SK-N-SH (cell line): ENCODE results near the gene NECTIN2. TPM values are rescaled to one million over a fixed set of nuclear protein-coding genes. Genes with fewer than 3 reads are reported as not detected.
A peak's percentile ranks its signal among the peaks of the same experiment; 100 is the strongest.

ENCODE experiments used
- CTCF ChIA-PET: fragments of 300-600, 350-600 bp; formaldehyde crosslinking; extraction: SDS; loops from one replicate; lab custom pipeline; 2021; lab: Yijun Ruan, JAX
- POLR2A ChIA-PET: fragments of 350-600 bp; sonication (Branson Sonifier 250); formaldehyde crosslinking; extraction: SDS; loops from one replicate; lab custom pipeline; 2020; ENCODE audit warnings: antibody characterized with exemption, inconsistent platforms; lab: Yijun Ruan, JAX
- DNase-seq: peaks from one replicate; pipeline ENCODE4 v3.0.0; 2012
- H2AFZ ChIP-seq: fragments of 200-600 bp; sonication (generic); 2 replicates; pipeline ENCODE4 v1.8.1; 2016; ENCODE audit warnings: antibody characterized with exemption, mild to moderate bottlenecking, low read depth
- H3F3A ChIP-seq: fragments of 200-600 bp; sonication (generic); replicated peaks from 2 replicates; pipeline ENCODE3; 2016; ENCODE audit warnings: antibody characterized with exemption, mild to moderate bottlenecking; ENCODE audit not compliant: insufficient read depth
- H3K27ac ChIP-seq, 2 experiments: fragments of 200-500 bp in 1 of 2; fragments of 200-600 bp in 1 of 2; sonication (Bioruptor generic) in 1 of 2; sonication (generic), shearing (Covaris generic) in 1 of 2; 2 replicates each; pipeline versions ENCODE4 v1.5.1 to v1.6.1; 2014 to 2016; ENCODE audit warnings: low read depth in 2 of 2, inconsistent platforms in 1 of 2, low read length in 1 of 2, mild to moderate bottlenecking in 1 of 2, mixed read lengths in 1 of 2
- H3K27me3 ChIP-seq: fragments of 200-600 bp; sonication (generic), shearing (Covaris generic); 2 replicates; pipeline ENCODE4 v1.6.1; 2016; ENCODE audit warnings: mixed run types; ENCODE audit not compliant: insufficient read depth
- H3K36me3 ChIP-seq, 2 experiments: fragments of 200-500 bp in 1 of 2; fragments of 200-600 bp in 1 of 2; sonication (Bioruptor generic) in 1 of 2; sonication (generic) in 1 of 2; replicated peaks in 1 of 2; 2 replicates each; pipeline versions ENCODE3 to v1.5.1; 2014 to 2016; ENCODE audit warnings: low read length in 1 of 2, mild to moderate bottlenecking in 1 of 2; ENCODE audit not compliant: insufficient read depth in 2 of 2, control insufficient read depth in 1 of 2
- H3K4me1 ChIP-seq, 2 experiments: fragments of 200-500 bp in 1 of 2; fragments of 200-600 bp in 1 of 2; sonication (Bioruptor generic) in 1 of 2; sonication (generic), shearing (Covaris generic) in 1 of 2; 2 replicates each; pipeline versions ENCODE4 v1.5.1 to v1.6.1; 2014 to 2016; ENCODE audit warnings: low read depth in 1 of 2, low read length in 1 of 2, mixed run types in 1 of 2; ENCODE audit not compliant: insufficient read depth in 2 of 2, control insufficient read depth in 1 of 2
- H3K4me2 ChIP-seq: fragments of 200-600 bp; sonication (generic), shearing (Covaris generic); 2 replicates; pipeline ENCODE4 v1.6.1; 2017; ENCODE audit warnings: mixed run types
- H3K4me3 ChIP-seq, 2 experiments: fragments of 200-500 bp in 1 of 2; fragments of 200-600 bp in 1 of 2; sonication (Bioruptor generic) in 1 of 2; sonication (generic), shearing (Covaris generic) in 1 of 2; 2 replicates each; pipeline versions ENCODE4 v1.5.1 to v1.8.1; 2014 to 2016; ENCODE audit warnings: low read depth in 2 of 2, inconsistent platforms in 1 of 2, low read length in 1 of 2, mild to moderate bottlenecking in 1 of 2, mixed read lengths in 1 of 2, moderate library complexity in 1 of 2
- H3K79me2 ChIP-seq: fragments of 200-600 bp; sonication (generic); 2 replicates; pipeline ENCODE4 v1.8.1; 2017; ENCODE audit warnings: mild to moderate bottlenecking; ENCODE audit not compliant: insufficient read depth
- H3K9ac ChIP-seq: fragments of 200-600 bp; sonication (generic); 2 replicates; pipeline ENCODE4 v1.6.1; 2017; ENCODE audit warnings: mixed run types
- H3K9me2 ChIP-seq: fragments of 200-600 bp; sonication (generic); 2 replicates; pipeline ENCODE4 v1.6.1; 2017; ENCODE audit warnings: mixed run types
- H3K9me3 ChIP-seq: fragments of 200-600 bp; sonication (generic); 2 replicates; pipeline ENCODE4 v1.6.1; 2017; ENCODE audit warnings: mixed run types, mild to moderate bottlenecking, moderate library complexity
- H4K20me1 ChIP-seq: fragments of 200-600 bp; sonication (generic); 2 replicates; pipeline ENCODE4 v1.6.1; 2017; ENCODE audit warnings: mild to moderate bottlenecking, mixed run types; ENCODE audit not compliant: insufficient read depth
- EP300 ChIP-seq, 2 experiments: IDR thresholded peaks; 2 replicates each; pipeline versions ENCODE4 v1.4.0 to v1.6.1; 2012; ENCODE audit warnings: borderline replicate concordance in 1 of 2, low read depth in 1 of 2, low read length in 1 of 2
- EZH2phosphoT487 ChIP-seq: fragments of 200-600 bp; sonication (generic); IDR thresholded peaks from 2 replicates; pipeline ENCODE4 v1.6.1; 2017; ENCODE audit warnings: low read depth, mixed run types, mild to moderate bottlenecking, antibody characterized with exemption, moderate library complexity, borderline replicate concordance
- FOSL2 ChIP-seq: IDR thresholded peaks from 2 replicates; pipeline ENCODE4 v1.4.0; 2012; ENCODE audit warnings: low read depth, mild to moderate bottlenecking, moderate library complexity, borderline replicate concordance
- FOXJ3 ChIP-seq: sonication (generic); formaldehyde crosslinking; IDR thresholded peaks from 2 replicates; pipeline ENCODE4 v1.5.1; 2020; ENCODE audit warnings: mild to moderate bottlenecking, missing genetic modification reagents
- FOXM1 ChIP-seq: IDR thresholded peaks from 2 replicates; pipeline ENCODE4 v1.4.0; 2012; ENCODE audit warnings: low read depth, mild to moderate bottlenecking
- GABPA ChIP-seq: IDR thresholded peaks from 2 replicates; pipeline ENCODE4 v1.4.0; 2012; ENCODE audit warnings: low read depth, mild to moderate bottlenecking
- GATA2 ChIP-seq: sonication (generic); formaldehyde crosslinking; IDR thresholded peaks from 2 replicates; pipeline ENCODE4 v1.5.0; 2020; ENCODE audit warnings: mild to moderate bottlenecking, missing genetic modification reagents
- JUND ChIP-seq: IDR thresholded peaks from 2 replicates; pipeline ENCODE4 v1.4.0; 2012
- MXI1 ChIP-seq: IDR thresholded peaks from 2 replicates; pipeline ENCODE4 v1.6.1; 2012; ENCODE audit warnings: mild to moderate bottlenecking, low read depth, low read length, improper control_type of control experiment
- NFIC ChIP-seq: IDR thresholded peaks from 2 replicates; pipeline ENCODE4 v1.4.0; 2012; ENCODE audit warnings: borderline replicate concordance
- NRF1 ChIP-seq: IDR thresholded peaks from 2 replicates; pipeline ENCODE4 v1.6.1; 2012; ENCODE audit warnings: low read depth, mild to moderate bottlenecking, low read length
- POLR2AphosphoS5 ChIP-seq: IDR thresholded peaks from 2 replicates; pipeline ENCODE4 v1.6.1; 2012; ENCODE audit warnings: low read depth, low read length
- RAD21 ChIP-seq: IDR thresholded peaks from 2 replicates; pipeline ENCODE4 v1.6.1; 2012; ENCODE audit warnings: mild to moderate bottlenecking, low read length
- RCOR1 ChIP-seq: fragments of 150-350 bp; IDR thresholded peaks from 2 replicates; pipeline ENCODE4 v1.6.1; 2017; ENCODE audit warnings: antibody characterized with exemption, low read length
- RFX5 ChIP-seq: IDR thresholded peaks from 2 replicates; pipeline ENCODE4 v1.6.1; 2012; ENCODE audit warnings: mild to moderate bottlenecking, improper control_type of control experiment, low read length
- RXRA ChIP-seq: IDR thresholded peaks from 2 replicates; pipeline ENCODE4 v1.4.0; 2012; ENCODE audit warnings: low read depth, mild to moderate bottlenecking, borderline replicate concordance
- SMC3 ChIP-seq: IDR thresholded peaks from 2 replicates; pipeline ENCODE4 v1.6.1; 2012; ENCODE audit warnings: low read depth, low read length, improper control_type of control experiment
- TAF1 ChIP-seq: IDR thresholded peaks from 2 replicates; pipeline ENCODE4 v1.6.1; 2012; ENCODE audit warnings: low read depth, mild to moderate bottlenecking, low read length, moderate library complexity, borderline replicate concordance
- YY1 ChIP-seq: IDR thresholded peaks from 2 replicates; pipeline ENCODE4 v1.4.0; 2012; ENCODE audit warnings: low read depth, mild to moderate bottlenecking
- WGBS: methylation state at CpG from one replicate; pipeline ENCODE4 v1.1.6; 2017; ENCODE audit warnings: low lambda C conversion rate; 5-methylcytosine and 5-hydroxymethylcytosine counted together
- polyA plus RNA-seq, 3 experiments: library from polyadenylated mRNA; depleted of rRNA; stranded (reverse); fragments of >200 nt; gene quantifications; 2 replicates each; pipeline ENCODE4 v1.2.3, GENCODE V29; 2012
- TF ChIP-seq, protein P1 (sequence below): fragments of 150-350 bp; IDR thresholded peaks from 2 replicates; pipeline ENCODE4 v1.6.1; 2017; ENCODE audit warnings: antibody characterized with exemption, low read length, low read depth, borderline replicate concordance
- TF ChIP-seq, protein P2 (sequence below): IDR thresholded peaks from 2 replicates; pipeline ENCODE4; 2012
- TF ChIP-seq, protein P3 (sequence below): IDR thresholded peaks from 2 replicates; pipeline ENCODE4 v1.4.0; 2012; ENCODE audit warnings: low read depth
- TF ChIP-seq, protein P4 (sequence below): fragments of 150-350 bp; IDR thresholded peaks from 2 replicates; pipeline ENCODE4 v1.6.1; 2016; ENCODE audit warnings: mild to moderate bottlenecking, low read depth, low read length

The NECTIN2 gene
- polyA plus RNA-seq, 1 of the 3 experiments (the other 2 are of a cell fraction) = 121 TPM

DNA sequence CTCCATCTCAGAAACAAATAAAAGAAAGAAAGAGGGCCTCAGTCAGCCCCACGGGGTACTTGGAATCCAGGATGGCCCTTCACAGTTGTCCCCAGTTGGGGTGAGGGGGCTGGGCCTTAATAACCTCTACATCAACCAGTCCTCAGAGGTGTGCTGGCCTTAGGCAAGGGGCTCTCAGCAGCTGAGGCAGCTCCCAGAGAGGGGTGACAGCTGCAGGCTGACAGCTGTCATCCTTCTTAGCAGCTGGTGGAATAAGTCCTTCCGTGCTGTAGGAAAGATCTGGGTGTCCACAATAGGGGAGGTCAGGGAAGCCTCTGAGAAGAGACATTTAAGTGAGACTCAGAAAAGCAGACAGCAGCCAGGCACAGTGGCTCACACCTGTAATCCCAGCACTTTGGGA, 29.8 kb upstream of the NECTIN2 start:
- H3K9me2 ChIP-seq = no peaks in the 10 kb centered on the region
- H3K9me3 ChIP-seq = no peaks in the 10 kb centered on the region
- no peaks in the 10 kb centered on the region for H3K79me2 ChIP-seq
- 70% methylated on average over 2 of the region's 2 CpGs for WGBS
- no peak for TF ChIP-seq GABPA
- no peak for TF ChIP-seq YY1
- no peak for TF ChIP-seq TAF1
- TF ChIP-seq RCOR1 = no peak
- TF ChIP-seq RAD21 = no peak
- TF ChIP-seq MXI1 = no peak
- TF ChIP-seq GATA2 (CRISPR knock-in tag) = no peak
- no peak for TF ChIP-seq SMC3
- TF ChIP-seq NFIC = no peak
- no peak for TF ChIP-seq RFX5
- TF ChIP-seq RXRA = no peak
- TF ChIP-seq, protein P1, sequence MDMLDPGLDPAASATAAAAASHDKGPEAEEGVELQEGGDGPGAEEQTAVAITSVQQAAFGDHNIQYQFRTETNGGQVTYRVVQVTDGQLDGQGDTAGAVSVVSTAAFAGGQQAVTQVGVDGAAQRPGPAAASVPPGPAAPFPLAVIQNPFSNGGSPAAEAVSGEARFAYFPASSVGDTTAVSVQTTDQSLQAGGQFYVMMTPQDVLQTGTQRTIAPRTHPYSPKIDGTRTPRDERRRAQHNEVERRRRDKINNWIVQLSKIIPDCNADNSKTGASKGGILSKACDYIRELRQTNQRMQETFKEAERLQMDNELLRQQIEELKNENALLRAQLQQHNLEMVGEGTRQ = no peak
- TF ChIP-seq, protein P2, sequence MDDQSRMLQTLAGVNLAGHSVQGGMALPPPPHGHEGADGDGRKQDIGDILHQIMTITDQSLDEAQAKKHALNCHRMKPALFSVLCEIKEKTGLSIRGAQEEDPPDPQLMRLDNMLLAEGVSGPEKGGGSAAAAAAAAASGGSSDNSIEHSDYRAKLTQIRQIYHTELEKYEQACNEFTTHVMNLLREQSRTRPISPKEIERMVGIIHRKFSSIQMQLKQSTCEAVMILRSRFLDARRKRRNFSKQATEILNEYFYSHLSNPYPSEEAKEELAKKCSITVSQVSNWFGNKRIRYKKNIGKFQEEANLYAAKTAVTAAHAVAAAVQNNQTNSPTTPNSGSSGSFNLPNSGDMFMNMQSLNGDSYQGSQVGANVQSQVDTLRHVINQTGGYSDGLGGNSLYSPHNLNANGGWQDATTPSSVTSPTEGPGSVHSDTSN = no peak
- no peak for TF ChIP-seq FOXM1
- no peak for TF ChIP-seq NRF1
- TF ChIP-seq POLR2AphosphoS5 = no peak
- no peak for TF ChIP-seq JUND
- TF ChIP-seq EP300 (IDR thresholded peaks at IDR 0.05; ENCODE audit: borderline replicate concordance in 1 of 2, low read depth in 1 of 2, low read length in 1 of 2) = no peak
- no peaks in the 10 kb centered on the region for H3F3A ChIP-seq
- POLR2A ChIA-PET = no interaction called here
- H3K36me3 ChIP-seq = no peaks in the 10 kb centered on the region
- H3K27ac ChIP-seq = no peak overlapping the region
- H3K4me1 ChIP-seq = no peaks in the 10 kb centered on the region
- no peak overlapping the region for H3K4me3 ChIP-seq
- peak; percentile 16 for DNase-seq
- H3K9ac ChIP-seq = no peak overlapping the region
- H3K4me2 ChIP-seq = no peak overlapping the region
- H4K20me1 ChIP-seq = no peaks in the 10 kb centered on the region
- CTCF ChIA-PET = no interaction called here
- no peaks in the 10 kb centered on the region; the same call in 1 of the 2 replicates for H3K27me3 ChIP-seq
- H2AFZ ChIP-seq = no peak overlapping the region

DNA sequence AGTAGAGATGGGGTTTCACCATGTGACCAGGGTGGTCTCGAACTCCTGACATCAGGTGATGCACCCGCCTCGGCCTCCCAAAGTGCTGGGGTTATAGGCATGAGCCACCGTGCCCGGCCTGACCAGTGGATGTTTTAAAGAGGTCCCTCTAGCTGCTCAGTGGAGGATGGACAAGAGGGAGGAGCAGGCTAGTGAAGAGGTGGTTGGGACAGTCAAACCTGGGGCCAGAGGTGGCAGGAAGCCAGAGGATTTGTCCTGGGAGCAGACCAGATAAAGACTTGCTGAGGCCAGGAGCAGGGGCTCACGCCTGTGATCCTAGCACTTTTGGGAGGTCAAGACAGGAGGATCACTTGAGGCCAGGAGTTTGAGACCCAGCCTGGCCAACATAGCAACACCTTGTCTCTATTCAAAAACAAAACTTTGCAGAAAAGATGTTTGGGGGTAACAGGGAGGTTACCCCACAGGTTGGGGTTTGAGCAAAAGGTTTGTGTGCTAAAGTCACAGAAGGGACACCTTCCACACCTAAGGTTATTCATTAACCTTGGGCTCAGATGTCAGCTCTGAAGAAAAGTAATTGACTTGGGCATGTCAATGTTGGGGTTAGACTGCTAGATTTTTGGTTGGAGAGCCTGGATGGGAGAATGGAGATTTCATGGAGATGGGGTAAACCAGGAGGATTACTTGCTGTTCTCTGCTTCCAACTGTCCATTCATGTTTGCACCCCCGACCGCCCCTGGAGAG, 28.2 kb upstream of the NECTIN2 start:
- no peak for DNase-seq
- H3K79me2 ChIP-seq = no peaks in the 10 kb centered on the region
- H3K9ac ChIP-seq = no peak overlapping the region
- no peaks in the 10 kb centered on the region for H3F3A ChIP-seq
- no peaks in the 10 kb centered on the region for H3K9me2 ChIP-seq
- H3K4me1 ChIP-seq = no peaks in the 10 kb centered on the region
- H3K4me2 ChIP-seq = no peak overlapping the region
- 44% methylated on average over 8 of the region's 8 CpGs for WGBS
- CTCF ChIA-PET = interaction anchor here (0.6 to 1.5 kb wide), 6 partner anchors 10 to 33 kb away, joined by 3 to 4 read pairs (median 3); no protein-coding TSS in a partner anchor
- H4K20me1 ChIP-seq = no peaks in the 10 kb centered on the region
- POLR2A ChIA-PET = no interaction called here
- H3K27ac ChIP-seq = no peak overlapping the region
- no peaks in the 10 kb centered on the region for H3K9me3 ChIP-seq
- no peak overlapping the region for H3K4me3 ChIP-seq
- no peak overlapping the region for H2AFZ ChIP-seq
- H3K36me3 ChIP-seq = no peaks in the 10 kb centered on the region
- peaks cover 14% of the 10 kb centered on the region; the same call in 1 of the 2 replicates for H3K27me3 ChIP-seq
- TF ChIP-seq JUND (no peak), FOXM1 (no peak), FOSL2 (no peak), FOXJ3 (CRISPR knock-in tag) (no peak), YY1 (no peak), RAD21 (no peak), RCOR1 (no peak), EZH2phosphoT487 (no peak)
- TF ChIP-seq, protein P1 = no peak
- TF ChIP-seq, protein P3, sequence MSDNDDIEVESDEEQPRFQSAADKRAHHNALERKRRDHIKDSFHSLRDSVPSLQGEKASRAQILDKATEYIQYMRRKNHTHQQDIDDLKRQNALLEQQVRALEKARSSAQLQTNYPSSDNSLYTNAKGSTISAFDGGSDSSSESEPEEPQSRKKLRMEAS = no peak
- TF ChIP-seq, protein P4, sequence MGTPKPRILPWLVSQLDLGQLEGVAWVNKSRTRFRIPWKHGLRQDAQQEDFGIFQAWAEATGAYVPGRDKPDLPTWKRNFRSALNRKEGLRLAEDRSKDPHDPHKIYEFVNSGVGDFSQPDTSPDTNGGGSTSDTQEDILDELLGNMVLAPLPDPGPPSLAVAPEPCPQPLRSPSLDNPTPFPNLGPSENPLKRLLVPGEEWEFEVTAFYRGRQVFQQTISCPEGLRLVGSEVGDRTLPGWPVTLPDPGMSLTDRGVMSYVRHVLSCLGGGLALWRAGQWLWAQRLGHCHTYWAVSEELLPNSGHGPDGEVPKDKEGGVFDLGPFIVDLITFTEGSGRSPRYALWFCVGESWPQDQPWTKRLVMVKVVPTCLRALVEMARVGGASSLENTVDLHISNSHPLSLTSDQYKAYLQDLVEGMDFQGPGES = no peak
